HG02840 (cell line): ENCODE data around the gene NXN.
"Not testable (repeated sequence)": the region's sequence is repeated elsewhere in the genome, so short reads cannot be mapped to it uniquely, and the experiment has no call there.

Source experiments
- ATAC-seq: cut with Tn5 transposase; IDR thresholded peaks from one replicate; pipeline ENCODE4 v1.9.1; 2021; ENCODE audit warnings: mild to moderate bottlenecking, moderate library complexity, moderate number of reproducible peaks; ENCODE audit not compliant: unreplicated experiment, low FRiP score

The NXN gene

GRCh38 chr17:957856-958421 is 21.6 kb downstream of the NXN start:
- no peak for ATAC-seq

- ATAC-seq: no peak
These were observed 22.7 kb downstream of the NXN start for GRCh38 chr17:956905-957304.

DNA sequence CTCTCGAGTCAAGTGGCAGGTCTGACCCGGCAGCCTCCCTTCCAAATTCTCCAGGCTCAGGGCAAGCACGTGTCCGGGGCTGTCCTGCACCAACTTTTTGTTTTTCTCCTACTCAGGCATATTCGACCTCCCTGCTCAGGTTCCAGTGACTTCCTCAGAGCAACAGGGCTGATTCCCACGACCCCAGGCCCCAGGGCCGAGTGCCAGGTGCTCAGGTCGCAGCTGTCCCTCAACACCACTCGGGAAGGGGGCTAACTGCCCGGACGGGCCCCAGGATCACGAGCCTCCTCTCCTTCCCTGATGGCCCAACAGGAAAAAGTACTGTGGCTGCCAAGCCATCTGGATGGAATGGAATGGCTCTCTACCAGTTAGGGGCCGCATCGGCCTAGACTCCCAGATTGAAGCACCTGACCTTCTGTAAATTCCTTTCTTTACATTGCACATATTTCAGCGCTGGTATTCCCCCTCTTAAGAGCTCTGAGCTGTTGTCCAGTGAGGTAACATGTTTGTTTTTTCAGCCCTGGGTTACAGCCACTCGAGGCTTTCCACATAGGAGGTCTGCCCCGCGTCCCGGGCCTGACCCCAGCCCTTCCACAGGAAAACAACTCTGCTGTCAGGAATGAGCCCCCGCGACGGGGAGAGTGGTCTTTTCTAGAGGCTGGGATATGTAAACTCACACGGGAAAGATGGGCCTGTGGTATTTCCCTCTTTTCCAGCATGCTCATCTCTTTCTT is 25.0 kb downstream of the NXN start:
- ATAC-seq: no peak

- no peak for ATAC-seq
These were observed 25.8 kb downstream of the NXN start for GRCh38 chr17:953767-954166.

DNA sequence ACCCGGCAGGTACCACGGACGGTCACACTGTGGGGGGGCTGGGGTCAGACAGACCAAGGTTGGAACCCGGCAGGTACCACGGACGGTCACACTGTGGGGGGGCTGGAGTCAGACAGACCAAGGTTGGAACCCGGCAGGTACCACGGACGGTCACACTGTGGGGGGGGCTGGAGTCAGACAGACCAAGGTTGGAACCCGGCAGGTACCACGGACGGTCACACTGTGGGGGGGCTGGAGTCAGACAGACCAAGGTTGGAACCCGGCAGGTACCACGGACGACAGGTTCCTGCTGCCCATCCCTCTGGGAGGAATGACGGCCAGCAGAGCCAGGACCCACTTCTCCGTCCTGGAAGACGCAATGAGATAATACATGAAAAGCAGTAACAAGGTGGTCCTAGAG is 27.0 kb downstream of the NXN start:
- ATAC-seq: not testable (repeated sequence)

DNA sequence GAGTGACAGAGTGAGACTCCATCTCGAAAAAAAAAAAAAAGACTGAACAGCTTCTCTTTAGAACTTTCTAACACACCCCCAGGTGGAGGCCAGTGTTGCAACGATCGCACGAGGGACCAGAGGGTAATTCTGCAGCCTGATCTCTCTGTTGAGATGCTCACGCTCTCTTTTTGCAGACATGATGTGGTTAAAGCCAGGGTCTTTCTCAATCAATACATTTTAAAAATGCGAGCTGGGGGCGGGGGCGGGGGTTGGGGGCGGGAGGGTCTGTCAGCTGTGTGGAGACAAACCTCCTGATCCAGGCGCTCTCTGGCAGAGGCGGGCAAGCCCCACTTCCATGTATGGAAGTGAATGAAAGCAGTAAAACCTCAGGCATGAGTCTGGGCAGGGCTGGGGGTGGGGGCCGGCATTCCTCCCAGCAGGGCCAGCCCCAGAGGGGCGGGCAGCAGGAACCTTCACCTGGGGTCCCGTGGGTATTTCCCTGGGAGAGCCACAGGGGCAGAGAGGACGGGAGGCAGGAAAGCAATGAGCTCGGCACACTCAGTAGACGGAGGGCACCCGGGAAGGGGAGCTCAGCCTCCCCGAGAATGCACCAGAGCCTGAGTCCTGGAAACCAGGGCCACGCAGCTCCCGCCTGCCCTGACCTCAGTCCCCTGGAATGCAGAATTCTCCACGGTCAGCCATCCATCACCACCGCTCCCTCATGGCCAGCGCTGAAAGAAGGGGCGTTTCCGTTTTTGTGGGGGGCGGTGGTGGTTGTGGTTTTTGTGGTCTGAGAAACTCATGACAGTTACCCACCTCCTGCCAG is 28.0 kb downstream of the NXN start:
- no peak for ATAC-seq

- ATAC-seq: no peak
These were observed 29.8 kb downstream of the NXN start for GRCh38 chr17:949623-950303.

DNA sequence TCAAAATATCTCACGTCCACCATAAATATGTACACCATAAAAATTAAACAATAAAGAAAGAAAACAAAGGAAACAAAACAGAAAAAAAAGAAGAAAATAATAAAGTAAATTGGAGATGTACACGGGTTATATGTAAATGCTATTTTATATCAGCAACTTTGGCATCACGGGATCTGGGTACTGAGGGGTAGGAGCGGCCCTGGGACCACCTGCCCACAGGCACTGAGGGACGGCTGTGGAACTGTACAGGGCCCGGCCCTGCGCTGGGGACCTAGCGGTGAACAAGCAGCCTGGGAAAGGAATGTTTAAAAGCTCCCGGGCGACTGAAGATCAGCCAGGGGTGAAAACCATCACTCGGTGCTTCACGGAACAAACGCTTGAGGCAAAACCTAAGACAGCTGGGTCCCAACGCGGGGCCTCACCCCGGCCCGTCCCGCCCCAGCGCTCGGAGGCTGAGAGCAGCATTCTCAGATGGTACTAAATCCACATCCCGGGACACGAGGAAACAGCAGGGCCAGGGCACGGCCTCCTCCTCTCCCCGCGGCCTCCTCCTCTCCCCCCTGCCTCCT is 31.2 kb downstream of the NXN start:
- no peak for ATAC-seq

GRCh38 chr17:946510-947236 is 32.9 kb downstream of the NXN start:
- ATAC-seq: no peak

- ATAC-seq: no peak
These were observed 33.9 kb downstream of the NXN start for GRCh38 chr17:945672-946071.

DNA sequence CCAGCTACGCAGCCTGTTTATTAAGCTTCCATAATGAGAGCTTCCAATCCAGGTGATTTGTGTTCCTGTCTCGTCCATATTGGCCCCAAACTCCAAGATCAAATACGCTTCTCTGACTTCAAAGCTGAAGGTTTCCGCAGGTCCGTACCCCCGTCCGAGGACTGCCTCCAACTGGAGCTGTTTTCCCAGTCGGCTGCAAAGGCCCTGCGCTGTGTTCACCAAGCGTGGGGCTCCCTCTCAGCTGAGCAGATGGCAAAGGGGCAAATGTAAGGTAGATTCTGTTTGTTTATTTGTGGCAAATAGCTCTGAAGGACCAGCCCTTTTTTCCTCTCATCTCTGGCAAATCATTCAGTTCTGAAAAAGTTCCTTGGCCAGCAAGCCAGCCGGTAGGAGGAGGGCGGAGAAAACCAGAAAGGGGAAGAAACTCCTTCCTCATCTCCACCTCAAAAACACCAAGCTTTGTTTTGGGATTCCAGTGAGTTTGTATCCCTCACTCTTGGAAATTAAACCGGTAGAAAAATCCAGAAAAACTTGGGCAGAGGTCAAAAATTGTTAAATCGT is 35.2 kb downstream of the NXN start:
- no peak for ATAC-seq

DNA sequence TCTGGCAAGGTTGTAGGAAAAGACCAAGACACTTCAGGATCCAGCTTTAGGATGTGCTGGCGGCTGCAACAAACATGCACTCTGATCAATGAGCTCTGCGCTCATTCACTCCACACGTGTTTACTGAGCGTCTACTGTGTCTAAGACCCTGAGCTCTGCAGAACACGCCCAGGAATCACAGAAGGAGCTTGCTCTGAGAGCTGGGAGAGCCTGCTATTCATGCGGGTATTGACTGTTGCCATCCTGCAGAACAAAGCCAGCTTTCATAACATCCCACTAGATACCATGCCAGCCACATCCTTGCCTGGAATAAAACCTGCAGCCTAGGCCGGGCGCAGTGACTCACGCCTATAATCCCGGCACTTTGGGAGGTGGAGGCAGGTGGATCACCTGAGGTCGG is 44.1 kb downstream of the NXN start:
- no peak for ATAC-seq

- ATAC-seq: no peak
These were observed 46.1 kb downstream of the NXN start for GRCh38 chr17:933312-934073.

- ATAC-seq: no peak
These were observed 49.3 kb downstream of the NXN start for GRCh38 chr17:930258-930657.

DNA sequence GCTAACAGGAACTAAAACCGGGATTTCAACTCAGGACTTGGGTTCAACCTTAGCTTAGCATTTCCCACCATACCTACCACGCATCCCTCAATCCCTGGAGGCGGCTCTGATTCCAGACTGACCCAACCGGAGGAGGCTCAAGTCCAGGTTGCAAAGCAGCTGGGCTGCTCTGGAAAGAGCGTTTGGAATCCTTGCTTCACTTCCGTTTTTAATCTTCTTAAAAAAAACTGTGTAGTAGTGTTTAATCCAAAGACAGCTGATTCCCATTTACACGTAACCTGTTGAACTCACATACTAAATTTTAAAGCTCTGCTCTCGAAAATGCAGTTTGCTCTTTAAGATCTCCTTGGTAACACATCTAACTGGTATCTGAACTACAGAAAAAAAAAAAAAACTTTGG is 50.0 kb downstream of the NXN start:
- ATAC-seq: no peak

DNA sequence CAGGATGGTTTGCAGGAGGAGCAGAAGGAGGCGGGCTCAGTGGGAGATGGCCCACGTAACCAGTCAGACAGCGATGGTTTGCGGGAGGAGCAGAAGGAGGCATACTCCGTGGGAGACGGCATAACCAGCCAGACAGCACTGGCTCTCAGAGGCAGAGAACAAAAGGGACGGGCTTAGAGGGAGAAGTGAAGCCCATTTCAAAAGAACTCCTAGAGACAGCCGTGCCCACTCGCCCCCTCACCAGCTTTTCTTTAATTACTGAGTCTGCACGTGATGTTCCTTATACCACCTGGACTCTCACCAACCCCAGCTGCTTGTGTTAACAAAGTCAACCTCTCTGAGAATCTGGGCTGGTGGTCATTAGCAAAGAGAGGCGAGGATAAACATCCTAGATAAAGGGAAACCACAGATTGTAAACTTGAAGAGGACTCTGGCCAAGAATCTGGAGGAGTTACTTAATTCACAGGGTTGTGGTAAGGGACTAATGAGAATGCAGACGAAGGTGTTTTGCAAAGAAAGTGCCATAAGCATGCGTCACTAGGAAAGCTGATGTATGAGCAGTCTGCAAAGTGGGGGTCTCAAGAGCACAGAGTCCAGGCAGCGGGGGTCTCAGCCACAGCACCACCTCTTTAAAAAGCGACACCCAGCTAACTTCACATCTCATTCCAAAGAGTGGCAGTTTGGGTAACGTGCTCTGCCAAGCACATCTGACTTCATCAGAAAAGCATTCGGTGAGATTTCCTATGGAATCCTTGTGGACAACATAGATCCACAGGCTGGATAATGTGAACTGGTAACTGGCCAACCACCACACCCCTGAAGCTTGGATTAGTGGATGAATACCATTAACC is 51.7 kb downstream of the NXN start:
- no peak for ATAC-seq

GRCh38 chr17:925817-926216 is 53.8 kb downstream of the NXN start:
- ATAC-seq: no peak
